NCI-H1105 treated with DMSO at 0.1 percent for 48 hours (cell line): ENCODE results near the gene SLC9A9.

Experiments used
- DNase-seq: peaks from one replicate; lab custom pipeline; 2025; lab: John Stamatoyannopoulos, UW

SLC9A9 gene

GRCh38 chr3:143321058-143321769 lies 527.1 kb downstream of the SLC9A9 start:
- DNase-seq = no peak

GRCh38 chr3:143315766-143316165 lies 532.5 kb downstream of the SLC9A9 start:
- DNase-seq = no peak

- DNase-seq = no peak
These were observed 533.8 kb downstream of the SLC9A9 start for GRCh38 chr3:143314251-143315093.

GRCh38 chr3:143313893-143314188 lies 534.4 kb downstream of the SLC9A9 start:
- no peak for DNase-seq

GRCh38 chr3:143313025-143313892 lies 535.0 kb downstream of the SLC9A9 start:
- DNase-seq = no peak

GRCh38 chr3:143311096-143311495 lies 537.2 kb downstream of the SLC9A9 start:
- no peak for DNase-seq

GRCh38 chr3:143309705-143310104 lies 538.6 kb downstream of the SLC9A9 start:
- DNase-seq = no peak

GRCh38 chr3:143307613-143308183 lies 540.6 kb downstream of the SLC9A9 start:
- no peak for DNase-seq

GRCh38 chr3:143306407-143306806 lies 541.9 kb downstream of the SLC9A9 start:
- DNase-seq = no peak

GRCh38 chr3:143302638-143303171 lies 545.6 kb downstream of the SLC9A9 start:
- no peak for DNase-seq

GRCh38 chr3:143301031-143301901 lies 547.0 kb downstream of the SLC9A9 start:
- no peak for DNase-seq

GRCh38 chr3:143298886-143299535 lies 549.3 kb downstream of the SLC9A9 start:
- DNase-seq = no peak

- DNase-seq = no peak
These were observed 549.9 kb downstream of the SLC9A9 start for GRCh38 chr3:143298380-143298779.

GRCh38 chr3:143295201-143296080 lies 552.8 kb downstream of the SLC9A9 start:
- no peak for DNase-seq

GRCh38 chr3:143294188-143294587 lies 554.1 kb downstream of the SLC9A9 start:
- DNase-seq = no peak

GRCh38 chr3:143291836-143292447 lies 556.3 kb downstream of the SLC9A9 start:
- no peak for DNase-seq

GRCh38 chr3:143288944-143289343 lies 559.3 kb downstream of the SLC9A9 start:
- no peak for DNase-seq

- no peak for DNase-seq
These were observed 560.9 kb downstream of the SLC9A9 start for GRCh38 chr3:143287403-143287802.
